Activated CD4-positive, alpha-beta T cell treated with anti-CD3 and anti-CD28 coated beads, Interleukin-2, amount 50 U/mL, for 24 hours (primary cell): ENCODE results near the gene CDSN.

Experiments
- DNase-seq, 2 donors: peaks; one replicate each; pipeline ENCODE4 v3.0.0-alpha.2; 2020; ENCODE audit warnings: low read depth in 1 of 2, low spot score in 1 of 2

The CDSN gene

DNA sequence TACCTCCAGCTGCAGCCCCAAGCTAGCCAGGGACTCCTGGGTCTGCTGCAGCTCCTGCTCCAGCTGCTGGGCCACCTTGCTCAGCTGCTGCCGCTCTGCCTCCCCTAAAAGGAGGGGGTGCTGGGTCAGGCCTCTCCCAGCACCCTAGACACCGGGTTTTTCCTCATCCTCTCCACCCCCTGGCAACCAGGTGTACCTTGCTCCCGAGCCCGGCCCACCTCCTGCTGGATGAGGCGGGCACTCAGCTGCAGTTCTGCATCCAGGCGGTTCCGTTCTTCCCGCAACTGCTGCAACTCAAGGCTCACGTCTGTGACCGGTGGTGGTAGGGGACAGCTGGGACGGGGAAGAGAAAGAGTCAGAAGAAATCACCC, 24.7 kb upstream of the CDSN start:
- DNase-seq = no peak

DNA sequence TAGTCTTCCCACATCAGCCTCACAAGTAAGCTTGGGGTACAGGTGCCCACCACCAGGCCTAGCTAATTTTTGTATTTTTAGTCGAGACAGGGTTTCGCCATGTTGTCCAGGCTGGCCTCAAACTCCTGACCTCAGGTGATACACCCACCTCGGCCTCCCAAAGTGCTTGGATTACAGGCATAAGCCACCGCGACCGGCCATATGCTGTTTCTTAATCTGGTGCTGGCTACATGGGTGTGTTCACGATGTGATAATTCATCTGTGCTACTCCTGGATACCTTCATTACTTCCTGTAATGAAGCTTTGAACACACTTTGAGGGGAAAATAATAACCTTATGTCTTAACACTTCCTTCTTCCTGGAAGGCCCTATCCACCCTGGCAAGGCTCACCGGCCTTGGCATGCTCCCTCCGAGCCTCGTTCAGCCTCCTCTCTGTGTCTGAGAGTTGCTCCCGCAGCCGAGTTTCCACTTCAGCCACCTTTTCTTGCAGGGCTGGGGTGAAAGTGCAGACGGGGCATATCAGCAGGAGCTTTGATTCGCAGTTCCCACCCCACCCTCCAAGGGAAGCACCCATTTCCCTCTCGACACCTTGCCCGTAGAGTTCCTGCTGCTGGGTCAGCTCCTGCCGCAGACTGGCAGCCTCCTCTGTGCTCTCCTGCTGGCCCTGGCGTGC, 24.2 kb upstream of the CDSN start:
- DNase-seq = no peak

GRCh38 chr6:31143148-31143547, 22.9 kb upstream of the CDSN start:
- DNase-seq = no peak

DNA sequence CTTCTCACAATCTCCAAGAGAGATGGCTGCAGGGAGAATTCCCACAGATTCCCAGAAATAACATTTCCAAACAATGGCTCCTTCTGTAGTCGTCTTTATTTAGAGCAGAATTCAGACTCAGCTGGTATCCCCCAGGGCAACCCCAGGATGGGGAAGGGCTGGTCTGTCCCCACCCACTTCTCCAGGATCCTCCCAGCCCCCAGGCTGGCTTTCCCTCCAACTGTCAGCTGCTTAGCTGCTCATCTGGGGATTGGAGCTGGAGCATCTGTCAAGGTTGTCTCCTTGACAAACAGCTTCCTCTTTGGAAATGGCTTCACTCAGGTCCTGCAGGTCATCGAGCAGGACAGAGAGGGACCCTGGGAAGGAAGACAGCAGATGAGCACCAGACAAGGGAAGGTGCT, 22.1 kb upstream of the CDSN start:
- no peak for DNase-seq

GRCh38 chr6:31140643-31141042, 20.4 kb upstream of the CDSN start:
- DNase-seq = no peak

DNA sequence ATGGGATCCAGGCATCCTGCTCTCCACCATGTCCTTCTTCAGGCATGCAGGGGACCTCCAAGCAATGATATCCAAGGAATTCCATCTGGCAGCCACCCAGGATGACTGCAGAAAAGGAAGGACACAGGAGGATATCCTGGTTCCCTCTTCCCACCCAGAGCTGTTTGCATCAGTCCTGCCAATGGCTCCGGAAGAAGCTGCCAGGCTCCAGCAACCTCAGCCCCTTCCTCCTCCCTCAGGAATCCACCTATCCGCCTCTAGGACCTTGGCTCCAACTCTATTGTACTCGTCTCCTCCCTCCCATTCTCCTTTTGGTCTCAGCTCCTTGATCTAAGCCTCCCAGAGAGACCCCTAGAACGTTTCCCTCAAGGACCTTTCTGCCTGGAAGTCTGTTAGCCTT, 19.4 kb upstream of the CDSN start:
- no peak for DNase-seq

DNA sequence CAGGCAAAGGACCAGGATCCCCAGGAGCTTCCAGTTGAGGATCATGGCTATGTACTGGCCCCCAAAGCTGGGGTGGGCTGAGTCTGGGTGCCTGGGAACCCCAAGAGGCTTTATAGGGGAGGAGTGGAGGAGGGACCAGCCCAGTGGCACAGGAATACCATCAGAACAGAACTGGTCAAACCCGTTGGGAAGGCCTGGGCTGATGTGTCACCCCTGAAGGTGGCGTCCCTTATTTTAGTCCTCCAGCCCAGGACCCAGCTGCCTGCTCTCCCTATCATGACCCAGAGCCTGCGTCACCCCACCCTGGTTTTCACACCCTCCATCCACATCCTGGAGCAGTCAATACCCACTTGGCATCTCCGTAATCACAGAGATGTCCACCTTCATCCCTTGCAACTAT, 18.7 kb upstream of the CDSN start, which contains the start of gene PSORS1C2:
PSORS1C2 (minus strand) TSS at position 85 of the 400 bp plus-strand sequence; CDS start at position 45, 40 bp downstream.
- DNase-seq = no peak

- DNase-seq = no peak
These were observed 15.5 kb upstream of the CDSN start for GRCh38 chr6:31135710-31136109.

DNA sequence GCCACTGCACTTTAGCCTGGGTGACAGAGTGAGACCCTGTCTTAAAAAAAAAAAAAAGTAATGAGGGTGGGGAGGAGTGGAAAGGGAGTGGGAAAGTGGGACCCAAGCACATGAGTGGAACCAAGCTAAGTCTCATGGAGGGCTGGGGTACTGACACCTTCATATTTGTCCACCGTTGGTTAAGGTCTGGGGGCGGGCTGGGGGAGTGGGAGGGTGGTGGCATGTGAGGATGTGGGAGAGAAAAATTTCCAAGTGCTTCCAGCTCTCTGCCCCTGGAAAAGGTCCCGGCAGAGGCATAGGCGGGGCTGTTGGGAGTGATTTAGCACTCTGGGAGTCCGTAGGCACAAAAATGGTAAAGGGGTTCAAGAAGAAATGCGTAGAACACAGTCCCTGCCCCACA, 12.6 kb upstream of the CDSN start:
- DNase-seq = no peak

GRCh38 chr6:31131595-31131994, 11.3 kb upstream of the CDSN start:
- no peak for DNase-seq

DNA sequence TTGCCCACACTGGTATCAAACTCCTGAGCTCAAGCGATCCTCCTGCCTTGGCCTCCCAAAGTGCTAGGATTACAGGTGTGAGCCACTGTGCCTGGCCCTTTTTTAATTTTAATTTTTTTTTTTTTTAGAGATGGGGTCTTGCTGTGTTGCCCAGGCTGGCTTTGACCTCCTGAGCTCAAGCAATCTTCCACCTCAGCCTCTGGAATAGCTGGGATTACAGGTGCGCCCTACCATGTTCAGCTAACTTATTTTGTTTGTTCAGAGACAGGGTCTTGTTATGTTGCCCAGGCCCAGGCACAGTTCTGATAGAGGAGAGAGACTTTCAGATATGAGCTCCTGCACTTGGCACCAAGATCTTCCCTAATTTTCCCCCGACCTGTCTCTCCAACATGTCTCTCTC, 10.5 kb upstream of the CDSN start:
- no peak for DNase-seq

DNA sequence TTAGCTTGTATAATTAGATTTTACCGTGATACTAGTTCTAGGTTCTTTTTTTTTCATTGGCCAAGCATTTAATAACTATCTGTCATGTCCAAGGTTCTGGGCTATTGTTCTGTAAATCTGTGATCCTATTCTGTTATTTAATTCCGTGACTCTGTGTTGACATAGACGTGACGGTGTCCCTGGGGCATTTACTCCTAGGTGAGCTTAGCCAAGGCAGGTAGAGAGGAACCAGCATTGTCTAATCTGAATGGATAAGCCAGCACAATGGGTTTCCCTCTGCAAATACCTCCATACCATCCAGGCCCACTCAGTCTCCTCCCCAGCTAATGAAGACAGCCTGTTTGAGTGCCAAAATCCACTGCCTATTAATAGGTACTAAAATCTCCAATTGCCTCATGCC, 8.9 kb upstream of the CDSN start:
- DNase-seq = no peak

GRCh38 chr6:31128093-31128676, 7.9 kb upstream of the CDSN start:
- peak; percentile 53 to 69 for DNase-seq

DNA sequence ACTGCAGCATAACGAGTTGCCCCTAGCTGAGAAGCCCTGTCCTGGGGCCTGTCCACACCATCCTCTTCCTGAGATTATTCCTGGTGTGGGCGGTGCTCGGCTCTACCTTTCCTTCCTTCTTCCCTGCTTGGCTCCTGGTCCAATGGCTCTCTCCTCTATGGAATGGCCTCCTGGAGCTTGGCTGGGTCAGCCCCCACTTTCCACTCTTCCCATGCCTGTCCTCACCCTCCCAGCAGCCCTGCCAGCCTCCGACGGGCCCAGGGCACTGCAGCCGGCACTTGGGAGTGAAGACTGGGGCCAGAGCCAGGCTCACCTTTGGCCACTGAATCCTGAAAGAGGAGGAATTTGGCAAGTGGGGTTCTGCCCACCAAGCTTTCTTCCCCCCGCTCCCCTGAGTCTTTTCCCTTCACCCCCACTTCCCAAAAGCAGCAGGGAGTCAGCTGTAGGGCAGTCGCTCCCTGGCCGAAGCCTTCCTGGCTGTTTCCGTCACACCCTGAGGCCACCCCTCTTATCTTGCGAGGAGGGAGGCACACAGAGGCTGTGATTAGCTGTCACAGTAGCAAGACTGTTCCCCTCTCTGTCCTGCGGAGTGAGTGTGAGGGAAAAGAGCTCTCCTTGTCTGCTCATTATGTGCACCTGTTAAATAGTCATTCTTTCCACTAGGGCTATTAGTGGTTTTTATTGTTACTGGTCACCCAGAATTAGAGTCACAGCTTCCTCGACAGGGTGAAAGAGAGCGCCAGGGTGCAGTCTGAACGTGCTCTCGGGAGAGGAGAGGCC, 6.3 kb upstream of the CDSN start:
- DNase-seq = no peak

GRCh38 chr6:31125586-31126363, 5.5 kb upstream of the CDSN start:
- no peak for DNase-seq

DNA sequence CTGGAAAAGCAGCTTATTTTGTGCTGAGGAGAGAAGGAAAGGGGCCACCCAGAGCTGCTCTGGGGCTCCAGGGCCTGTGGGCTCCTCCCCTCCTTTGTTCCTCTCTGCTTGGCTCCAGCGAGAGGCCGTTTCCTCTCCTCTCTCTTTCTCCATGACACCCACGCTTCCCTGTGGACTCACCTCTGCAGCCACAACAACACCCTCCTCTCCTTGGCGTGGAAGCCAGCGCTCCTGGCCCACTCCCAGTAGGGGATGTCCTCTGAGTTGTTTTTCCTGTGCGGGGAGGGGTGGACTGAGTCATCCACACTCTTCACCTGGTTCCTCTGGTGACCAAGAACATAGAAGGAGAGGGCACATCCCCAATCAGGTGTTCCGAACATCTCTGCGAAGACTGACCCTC, 4.9 kb upstream of the CDSN start:
- DNase-seq = no peak

DNA sequence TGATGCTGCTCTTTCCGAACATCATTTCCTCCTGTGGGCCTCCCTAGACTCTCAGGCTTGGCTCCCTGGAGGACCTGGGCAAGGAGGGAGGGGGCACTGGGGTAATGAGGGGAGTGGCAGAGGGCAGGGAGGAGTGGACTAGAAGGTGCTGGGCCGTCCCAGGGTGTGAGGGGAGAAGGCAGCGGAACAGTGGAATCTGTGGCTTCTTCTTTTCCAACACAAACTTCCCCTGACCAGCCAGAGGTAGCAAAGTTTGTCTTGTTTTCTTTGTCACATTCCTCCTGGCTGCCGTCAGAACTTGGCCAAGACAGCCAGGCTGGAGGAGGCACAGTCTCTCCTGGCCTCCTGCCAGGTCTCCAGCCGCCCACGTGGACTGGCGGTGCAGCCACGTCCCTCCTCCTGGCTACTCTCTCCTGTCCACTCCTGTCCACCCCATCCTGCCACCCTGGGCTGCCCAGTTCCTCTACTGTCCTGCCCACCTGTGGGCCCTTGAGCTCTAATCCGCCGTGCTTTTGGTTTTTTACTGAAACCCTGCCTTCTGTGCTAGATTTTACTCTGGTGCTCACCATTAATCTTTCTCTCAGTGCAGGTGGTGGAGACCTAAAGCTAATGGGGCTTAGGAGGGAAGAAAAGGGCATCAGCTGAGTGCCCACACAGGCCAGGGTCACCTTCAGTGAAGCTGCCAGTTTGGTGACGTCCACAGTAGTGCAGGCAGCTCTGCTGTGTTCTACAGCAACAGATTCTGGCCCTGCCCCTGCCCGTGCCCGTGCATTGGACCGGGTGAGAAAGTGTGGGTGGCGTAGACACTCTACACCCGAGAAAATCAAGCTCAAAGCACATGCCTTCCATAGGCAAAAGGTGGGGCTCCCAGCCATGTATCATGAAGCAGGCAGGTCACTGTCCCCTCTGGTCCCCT, 2.8 kb upstream of the CDSN start:
- no peak for DNase-seq

DNA sequence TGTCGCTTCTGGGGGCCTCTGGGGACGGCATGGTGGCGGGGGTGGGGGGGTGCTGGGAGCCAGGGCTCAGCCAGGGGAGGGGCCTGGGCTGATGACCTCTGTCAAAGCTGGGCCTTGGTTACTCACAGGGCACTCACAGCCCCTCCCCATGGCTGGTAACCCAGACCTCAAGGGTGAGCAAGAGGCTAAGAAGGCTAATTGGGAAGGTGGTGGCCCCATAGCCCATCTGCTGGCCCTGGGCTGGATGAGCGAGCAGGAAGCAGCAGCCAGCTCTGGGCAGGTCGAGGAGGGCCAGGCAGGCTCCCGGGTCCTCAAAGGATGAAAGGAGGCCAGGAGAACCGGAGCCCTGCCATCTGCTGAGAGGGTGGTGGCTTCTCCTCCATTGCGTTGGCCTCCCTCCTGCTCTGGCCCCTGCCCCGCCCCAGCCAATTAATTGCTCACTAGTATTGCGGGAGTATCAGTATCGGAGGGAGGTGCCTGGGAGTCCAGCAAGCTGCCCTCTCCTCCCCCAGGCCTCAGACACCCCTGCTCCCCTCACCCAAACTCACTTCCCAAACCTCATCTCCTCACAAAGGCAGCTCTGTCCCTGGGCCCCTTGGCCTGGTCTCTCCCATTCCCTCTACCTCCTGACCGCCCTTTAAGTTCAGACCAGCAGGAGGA, 1.0 kb upstream of the CDSN start:
- no peak for DNase-seq

- DNase-seq = no peak
These were observed 2.1 kb downstream of the CDSN start for GRCh38 chr6:31118178-31118577.
